BJ (cell line): ENCODE data around the gene E2F1. TPM values are rescaled to one million over a fixed set of nuclear protein-coding genes. Genes with fewer than 3 reads are reported as not detected.

Experiments used
- CTCF ChIA-PET: fragments of 350-600 bp; formaldehyde crosslinking; extraction: SDS; loops from one replicate; lab custom pipeline; 2021; ENCODE audit warnings: antibody characterized with exemption, inconsistent platforms; lab: Yijun Ruan, JAX
- POLR2A ChIA-PET: fragments of 300-600 bp; sonication (Branson Sonifier 250); formaldehyde crosslinking; extraction: SDS; loops from one replicate; lab custom pipeline; 2021; ENCODE audit warnings: antibody characterized with exemption; lab: Charles Lee
- DNase-seq: peaks from one replicate; pipeline ENCODE4 v3.0.0-alpha.2; 2011; ENCODE audit warnings: low read depth
- H3K27me3 ChIP-seq: 2 replicates; pipeline ENCODE4 v1.6.0; 2011; ENCODE audit warnings: low read length; ENCODE audit not compliant: control insufficient read depth, insufficient read depth
- H3K36me3 ChIP-seq: 2 replicates; pipeline ENCODE4 v1.5.1; 2011; ENCODE audit warnings: low read length; ENCODE audit not compliant: control insufficient read depth, insufficient read depth
- H3K4me3 ChIP-seq: 2 replicates; pipeline ENCODE4 v1.5.1; 2011; ENCODE audit warnings: low read depth, mild to moderate bottlenecking, control low read depth, low read length
- polyA plus RNA-seq: library from polyadenylated mRNA; depleted of rRNA; stranded (reverse); fragments of >200 nt; gene quantifications from 2 replicates; pipeline ENCODE4 v1.2.3, GENCODE V29; 2011
- TF ChIP-seq, protein P1 (sequence below): IDR thresholded peaks from 2 replicates; pipeline ENCODE4 v1.5.1; 2011; ENCODE audit warnings: low read depth, mild to moderate bottlenecking, control low read depth, inconsistent platforms, low read length, moderate library complexity; ENCODE audit not compliant: insufficient read depth

The E2F1 gene
- polyA plus RNA-seq, 1 experiment = 7.5 TPM

DNA sequence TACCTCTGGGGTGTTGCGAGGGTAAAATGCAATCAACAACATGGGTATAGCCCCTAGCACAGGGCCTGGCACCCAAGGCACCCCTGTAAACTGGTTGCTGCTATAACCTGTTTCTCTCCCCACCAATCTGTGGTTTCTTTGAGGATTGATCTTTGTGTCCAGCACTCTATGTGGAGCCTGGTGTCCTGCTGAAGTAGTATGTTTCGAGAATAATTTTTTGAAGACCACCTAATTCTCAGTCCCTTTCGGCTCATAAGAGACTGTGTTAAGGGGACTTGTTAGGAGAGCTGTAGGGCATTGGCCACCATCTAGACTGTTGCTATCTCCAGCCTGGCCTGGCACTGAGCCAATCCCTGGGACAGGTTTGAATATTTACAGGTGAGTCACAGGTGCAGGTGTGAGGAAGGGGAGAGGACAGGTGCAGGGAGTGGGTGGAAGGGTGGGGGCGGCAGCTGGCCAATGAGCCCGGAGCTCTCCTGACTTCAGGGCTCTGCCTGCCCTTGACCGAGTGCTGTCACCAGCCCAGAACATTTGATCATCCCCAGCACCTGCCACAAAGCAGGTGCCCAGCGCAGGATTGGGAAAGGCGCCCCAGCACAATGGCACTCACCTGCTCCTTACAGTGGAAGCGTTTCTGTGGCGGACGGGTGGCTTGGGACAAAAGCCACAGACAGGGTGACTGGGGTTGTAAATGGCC lies 32.1 kb downstream of the E2F1 start:
- no peaks in the 10 kb centered on the region for H3K27me3 ChIP-seq
- DNase-seq = no peak
- H3K36me3 ChIP-seq = peaks cover 7% of the 10 kb centered on the region
- POLR2A ChIA-PET = no interaction called here
- TF ChIP-seq, protein P1, sequence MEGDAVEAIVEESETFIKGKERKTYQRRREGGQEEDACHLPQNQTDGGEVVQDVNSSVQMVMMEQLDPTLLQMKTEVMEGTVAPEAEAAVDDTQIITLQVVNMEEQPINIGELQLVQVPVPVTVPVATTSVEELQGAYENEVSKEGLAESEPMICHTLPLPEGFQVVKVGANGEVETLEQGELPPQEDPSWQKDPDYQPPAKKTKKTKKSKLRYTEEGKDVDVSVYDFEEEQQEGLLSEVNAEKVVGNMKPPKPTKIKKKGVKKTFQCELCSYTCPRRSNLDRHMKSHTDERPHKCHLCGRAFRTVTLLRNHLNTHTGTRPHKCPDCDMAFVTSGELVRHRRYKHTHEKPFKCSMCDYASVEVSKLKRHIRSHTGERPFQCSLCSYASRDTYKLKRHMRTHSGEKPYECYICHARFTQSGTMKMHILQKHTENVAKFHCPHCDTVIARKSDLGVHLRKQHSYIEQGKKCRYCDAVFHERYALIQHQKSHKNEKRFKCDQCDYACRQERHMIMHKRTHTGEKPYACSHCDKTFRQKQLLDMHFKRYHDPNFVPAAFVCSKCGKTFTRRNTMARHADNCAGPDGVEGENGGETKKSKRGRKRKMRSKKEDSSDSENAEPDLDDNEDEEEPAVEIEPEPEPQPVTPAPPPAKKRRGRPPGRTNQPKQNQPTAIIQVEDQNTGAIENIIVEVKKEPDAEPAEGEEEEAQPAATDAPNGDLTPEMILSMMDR = no peak
- H3K4me3 ChIP-seq = no peak overlapping the region
- CTCF ChIA-PET = interaction anchor here (0.6 to 2.2 kb wide), 32 partner anchors 9 to 464 kb away, joined by 3 to 18 read pairs (median 4); partner anchors contain the start of genes ACTL10, C20orf144 and CBFA2T2

DNA sequence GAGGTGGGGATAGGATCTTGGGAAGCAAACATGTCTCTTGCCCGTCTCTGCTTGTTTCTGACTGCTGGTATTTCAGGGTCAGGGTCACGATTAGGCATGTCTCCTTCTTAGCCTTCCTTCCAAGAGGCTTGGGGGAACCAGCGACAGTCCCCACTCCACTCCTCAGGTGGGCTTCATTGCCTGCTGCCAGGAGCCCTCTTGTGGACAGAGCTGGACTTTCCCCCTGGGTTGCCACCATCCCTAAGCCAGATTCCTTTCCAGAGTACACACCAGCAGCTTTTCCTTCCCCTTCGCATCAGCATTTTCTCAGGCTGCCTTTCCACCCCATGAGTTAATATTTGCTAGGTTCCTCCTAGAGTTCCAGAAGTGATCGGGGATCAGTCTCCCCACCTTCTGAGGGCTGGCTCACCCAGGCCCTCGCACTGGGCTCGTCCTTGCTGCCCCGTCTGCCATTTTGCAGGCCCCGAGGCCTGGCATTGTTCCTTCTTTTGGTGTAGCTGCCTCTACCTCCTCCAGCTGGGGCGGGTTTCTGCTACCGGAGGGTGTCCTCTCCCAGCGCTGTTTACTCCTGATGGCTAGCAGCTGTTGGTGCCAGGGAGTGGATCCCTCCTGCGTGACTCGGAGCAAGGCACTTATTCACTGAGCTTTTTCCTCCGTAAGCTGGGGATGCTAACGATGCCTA lies 32.8 kb downstream of the E2F1 start:
- TF ChIP-seq, protein P1 = peak; percentile 90
- peaks cover 7% of the 10 kb centered on the region for H3K36me3 ChIP-seq
- H3K4me3 ChIP-seq = no peak overlapping the region
- peak; percentile 17 for DNase-seq
- ChIA-PET POLR2A (no interaction called here), CTCF (interaction anchor here (0.6 to 2.2 kb wide), 32 partner anchors 9 to 465 kb away, joined by 3 to 18 read pairs (median 4); partner anchors contain the start of genes ACTL10, C20orf144 and CBFA2T2)
- H3K27me3 ChIP-seq = no peaks in the 10 kb centered on the region

DNA sequence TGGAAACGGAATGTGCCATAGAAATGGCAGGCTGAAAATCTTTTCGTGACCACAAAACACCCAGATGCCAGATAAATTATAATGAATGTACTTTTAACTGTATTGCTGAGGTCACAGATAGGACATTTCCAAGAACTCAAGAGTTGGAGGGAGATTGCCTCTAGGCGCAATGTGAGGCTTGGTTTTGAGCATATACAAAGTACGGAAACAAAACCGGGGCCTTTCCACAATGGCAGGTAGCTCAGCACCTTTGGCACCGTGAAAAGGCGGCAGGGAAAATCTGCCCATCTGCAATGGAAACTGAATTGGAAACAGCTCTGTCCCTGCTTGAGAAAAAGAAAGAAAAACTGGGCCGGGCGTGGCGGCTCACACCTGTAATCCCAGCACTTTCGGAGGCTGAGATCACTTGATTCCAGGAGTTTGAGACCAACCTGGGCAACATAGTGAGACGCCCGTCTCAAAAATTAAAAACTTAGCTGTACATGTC lies 34.6 kb downstream of the E2F1 start:
- no peak for DNase-seq
- CTCF ChIA-PET = interaction anchor here (0.9 to 1.3 kb wide), 6 partner anchors 10 to 198 kb away, joined by 3 to 6 read pairs (median 4); no protein-coding TSS in a partner anchor
- POLR2A ChIA-PET = no interaction called here
- H3K36me3 ChIP-seq = no peaks in the 10 kb centered on the region
- H3K4me3 ChIP-seq = no peak overlapping the region
- TF ChIP-seq, protein P1 = no peak
- no peaks in the 10 kb centered on the region for H3K27me3 ChIP-seq

DNA sequence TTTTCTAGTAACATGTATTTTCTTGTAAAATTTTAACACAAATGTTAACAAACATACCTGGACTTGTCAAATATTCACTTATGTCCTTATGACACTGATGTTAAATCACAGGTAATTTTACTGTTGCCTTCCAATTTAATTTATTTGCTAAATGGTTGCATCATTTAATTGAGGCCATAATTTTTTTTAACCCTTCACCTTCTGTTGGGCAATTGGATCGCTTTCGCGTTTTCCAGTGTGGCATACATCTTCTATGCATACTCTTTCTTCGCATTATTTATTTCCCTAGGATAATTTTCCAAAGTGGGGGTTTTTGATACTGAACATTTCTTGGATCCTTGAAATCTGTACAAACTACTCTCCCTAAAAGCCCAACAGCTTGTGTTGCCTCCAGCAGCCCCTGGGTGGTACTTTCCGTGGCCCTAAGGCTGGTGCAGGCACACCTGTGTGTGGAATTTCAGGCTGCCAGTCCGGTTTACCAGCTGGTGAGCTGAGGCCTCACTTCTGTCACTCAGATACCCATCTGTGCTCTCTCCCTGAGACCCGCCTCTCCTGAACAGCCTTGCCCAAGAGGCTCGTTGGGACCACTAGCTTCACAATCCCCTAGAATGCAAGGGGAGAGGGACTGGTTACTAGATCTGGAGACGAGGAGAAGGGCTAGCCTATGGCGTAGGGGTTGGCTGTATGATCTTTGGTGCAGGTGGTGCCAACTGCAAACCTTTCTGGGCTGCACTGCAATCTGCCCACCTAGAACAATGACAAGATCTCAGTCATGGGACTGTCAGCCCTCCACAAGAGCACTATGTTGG lies 35.2 kb downstream of the E2F1 start:
- ChIA-PET POLR2A (no interaction called here), CTCF (interaction anchor here (0.9 to 1.3 kb wide), 4 partner anchors 10 to 193 kb away, joined by 3 to 5 read pairs (median 4); no protein-coding TSS in a partner anchor)
- TF ChIP-seq, protein P1 = no peak
- Histone ChIP-seq H3K27me3 (no peaks in the 10 kb centered on the region), H3K4me3 (no peak overlapping the region), H3K36me3 (no peaks in the 10 kb centered on the region)
- DNase-seq = no peak
